ENCODE data around the gene USHBP1. TPM values are rescaled to one million over a fixed set of nuclear protein-coding genes. Genes with fewer than 3 reads are reported as not detected.

The USHBP1 gene
- total and polyA plus RNA-seq, 2 of the 13 experiments (the other 11 are each of a cell fraction or from before 2014, with no cell fraction given), result 0.15 to 1.5 TPM

DNA sequence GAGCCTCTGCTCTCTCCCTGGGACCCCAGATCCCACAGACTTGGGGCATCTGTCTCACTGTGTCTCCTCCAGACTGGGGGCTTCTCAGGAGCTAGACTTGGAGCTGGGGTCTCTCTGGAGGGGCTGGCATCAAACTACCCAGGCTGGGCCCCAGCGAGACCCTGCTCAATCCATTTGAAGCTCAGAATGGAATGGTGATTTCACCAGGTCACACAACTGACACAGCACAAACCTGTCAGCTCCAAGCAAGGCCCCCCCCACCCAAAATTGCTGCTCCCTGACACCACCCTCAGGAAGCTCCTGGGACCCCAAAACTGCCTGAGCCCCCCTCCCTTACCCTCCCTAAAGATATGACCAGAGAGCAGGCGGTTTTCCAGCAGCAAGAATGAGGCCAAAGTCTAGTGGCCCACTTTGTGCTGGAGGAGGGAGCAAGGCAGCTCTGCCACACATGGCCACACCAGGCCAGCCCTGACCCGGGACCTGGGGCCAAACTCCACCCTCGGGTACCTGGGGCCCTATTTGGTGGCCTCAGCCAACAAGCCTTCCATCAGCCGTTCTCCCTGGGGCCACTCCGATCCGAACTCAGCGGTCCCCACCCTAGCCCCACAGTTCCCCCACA, 21.2 kb downstream of the USHBP1 start (continued):
- no peak for TF ChIP-seq LCORL (IDR thresholded peaks at IDR 0.05)
- peak; percentile 8; the same call in 1 of the 2 replicates for TF ChIP-seq LCORL (CRISPR knock-in tag; IDR thresholded peaks at IDR 0.05)
- no peak for TF ChIP-seq RFX1 (IDR thresholded peaks at IDR 0.05)
- no peak for TF ChIP-seq CEBPG (CRISPR knock-in tag; IDR thresholded peaks at IDR 0.05)
- no peak for TF ChIP-seq TMF1 (CRISPR knock-in tag; IDR thresholded peaks at IDR 0.05; ENCODE audit: low read depth)
- no peak for TF ChIP-seq PHF21A (CRISPR knock-in tag; IDR thresholded peaks at IDR 0.05)
- TF ChIP-seq ZNF225 (CRISPR knock-in tag; IDR thresholded peaks at IDR 0.05), result no peak
- TF ChIP-seq SPEN (CRISPR knock-in tag; IDR thresholded peaks at IDR 0.05; ENCODE audit: low read depth), result no peak
- 0 out of 2 replicates have a peak, but pooled peaks have one; percentile 67 for TF ChIP-seq THAP7 (CRISPR knock-in tag; IDR thresholded peaks at IDR 0.05)
- TF ChIP-seq, protein P1, sequence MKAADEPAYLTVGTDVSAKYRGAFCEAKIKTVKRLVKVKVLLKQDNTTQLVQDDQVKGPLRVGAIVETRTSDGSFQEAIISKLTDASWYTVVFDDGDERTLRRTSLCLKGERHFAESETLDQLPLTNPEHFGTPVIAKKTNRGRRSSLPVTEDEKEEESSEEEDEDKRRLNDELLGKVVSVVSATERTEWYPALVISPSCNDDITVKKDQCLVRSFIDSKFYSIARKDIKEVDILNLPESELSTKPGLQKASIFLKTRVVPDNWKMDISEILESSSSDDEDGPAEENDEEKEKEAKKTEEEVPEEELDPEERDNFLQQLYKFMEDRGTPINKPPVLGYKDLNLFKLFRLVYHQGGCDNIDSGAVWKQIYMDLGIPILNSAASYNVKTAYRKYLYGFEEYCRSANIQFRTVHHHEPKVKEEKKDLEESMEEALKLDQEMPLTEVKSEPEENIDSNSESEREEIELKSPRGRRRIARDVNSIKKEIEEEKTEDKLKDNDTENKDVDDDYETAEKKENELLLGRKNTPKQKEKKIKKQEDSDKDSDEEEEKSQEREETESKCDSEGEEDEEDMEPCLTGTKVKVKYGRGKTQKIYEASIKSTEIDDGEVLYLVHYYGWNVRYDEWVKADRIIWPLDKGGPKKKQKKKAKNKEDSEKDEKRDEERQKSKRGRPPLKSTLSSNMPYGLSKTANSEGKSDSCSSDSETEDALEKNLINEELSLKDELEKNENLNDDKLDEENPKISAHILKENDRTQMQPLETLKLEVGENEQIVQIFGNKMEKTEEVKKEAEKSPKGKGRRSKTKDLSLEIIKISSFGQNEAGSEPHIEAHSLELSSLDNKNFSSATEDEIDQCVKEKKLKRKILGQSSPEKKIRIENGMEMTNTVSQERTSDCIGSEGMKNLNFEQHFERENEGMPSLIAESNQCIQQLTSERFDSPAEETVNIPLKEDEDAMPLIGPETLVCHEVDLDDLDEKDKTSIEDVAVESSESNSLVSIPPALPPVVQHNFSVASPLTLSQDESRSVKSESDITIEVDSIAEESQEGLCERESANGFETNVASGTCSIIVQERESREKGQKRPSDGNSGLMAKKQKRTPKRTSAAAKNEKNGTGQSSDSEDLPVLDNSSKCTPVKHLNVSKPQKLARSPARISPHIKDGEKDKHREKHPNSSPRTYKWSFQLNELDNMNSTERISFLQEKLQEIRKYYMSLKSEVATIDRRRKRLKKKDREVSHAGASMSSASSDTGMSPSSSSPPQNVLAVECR (CRISPR knock-in tag; IDR thresholded peaks at IDR 0.05; ENCODE audit: borderline replicate concordance), result 0 out of 2 replicates have a peak, but pooled peaks have one; percentile 4
- no peak; the same call in 1 of the 2 replicates for TF ChIP-seq ZNF616 (CRISPR knock-in tag; IDR thresholded peaks at IDR 0.05; ENCODE audit: low read depth)
- TF ChIP-seq ISL2 (CRISPR knock-in tag; IDR thresholded peaks at IDR 0.05), result no peak
- TF ChIP-seq PRMT3 (CRISPR knock-in tag; IDR thresholded peaks at IDR 0.05; ENCODE audit: borderline replicate concordance, low read depth), result no peak
- TF ChIP-seq ZNF263 (CRISPR knock-in tag; IDR thresholded peaks at IDR 0.05), result peak; percentile 56; the same call in 1 of the 2 replicates
- TF ChIP-seq, protein P2, sequence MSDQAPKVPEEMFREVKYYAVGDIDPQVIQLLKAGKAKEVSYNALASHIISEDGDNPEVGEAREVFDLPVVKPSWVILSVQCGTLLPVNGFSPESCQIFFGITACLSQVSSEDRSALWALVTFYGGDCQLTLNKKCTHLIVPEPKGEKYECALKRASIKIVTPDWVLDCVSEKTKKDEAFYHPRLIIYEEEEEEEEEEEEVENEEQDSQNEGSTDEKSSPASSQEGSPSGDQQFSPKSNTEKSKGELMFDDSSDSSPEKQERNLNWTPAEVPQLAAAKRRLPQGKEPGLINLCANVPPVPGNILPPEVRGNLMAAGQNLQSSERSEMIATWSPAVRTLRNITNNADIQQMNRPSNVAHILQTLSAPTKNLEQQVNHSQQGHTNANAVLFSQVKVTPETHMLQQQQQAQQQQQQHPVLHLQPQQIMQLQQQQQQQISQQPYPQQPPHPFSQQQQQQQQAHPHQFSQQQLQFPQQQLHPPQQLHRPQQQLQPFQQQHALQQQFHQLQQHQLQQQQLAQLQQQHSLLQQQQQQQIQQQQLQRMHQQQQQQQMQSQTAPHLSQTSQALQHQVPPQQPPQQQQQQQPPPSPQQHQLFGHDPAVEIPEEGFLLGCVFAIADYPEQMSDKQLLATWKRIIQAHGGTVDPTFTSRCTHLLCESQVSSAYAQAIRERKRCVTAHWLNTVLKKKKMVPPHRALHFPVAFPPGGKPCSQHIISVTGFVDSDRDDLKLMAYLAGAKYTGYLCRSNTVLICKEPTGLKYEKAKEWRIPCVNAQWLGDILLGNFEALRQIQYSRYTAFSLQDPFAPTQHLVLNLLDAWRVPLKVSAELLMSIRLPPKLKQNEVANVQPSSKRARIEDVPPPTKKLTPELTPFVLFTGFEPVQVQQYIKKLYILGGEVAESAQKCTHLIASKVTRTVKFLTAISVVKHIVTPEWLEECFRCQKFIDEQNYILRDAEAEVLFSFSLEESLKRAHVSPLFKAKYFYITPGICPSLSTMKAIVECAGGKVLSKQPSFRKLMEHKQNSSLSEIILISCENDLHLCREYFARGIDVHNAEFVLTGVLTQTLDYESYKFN (CRISPR knock-in tag; conservative IDR thresholded peaks at IDR 0.05), result peak; percentile 41
- no peak for TF ChIP-seq NR3C1 (CRISPR knock-in tag; IDR thresholded peaks at IDR 0.05)
- TF ChIP-seq ZFY (CRISPR knock-in tag; IDR thresholded peaks at IDR 0.05), result peak; percentile 58
- no peak for TF ChIP-seq ZNF777 (CRISPR knock-in tag; IDR thresholded peaks at IDR 0.05)
- TF ChIP-seq REXO4 (CRISPR knock-in tag; IDR thresholded peaks at IDR 0.05; ENCODE audit: borderline replicate concordance), result no peak
- no peak for TF ChIP-seq LBX2 (CRISPR knock-in tag; IDR thresholded peaks at IDR 0.05; ENCODE audit: borderline replicate concordance)
- no peak for TF ChIP-seq PCBP1 (IDR thresholded peaks at IDR 0.05; ENCODE audit: borderline replicate concordance, low read depth, low read length)
- no peak for TF ChIP-seq SP140L (CRISPR knock-in tag; IDR thresholded peaks at IDR 0.05; ENCODE audit: borderline replicate concordance)
- no peak for TF ChIP-seq ZNF331 (CRISPR knock-in tag; IDR thresholded peaks at IDR 0.05)
- TF ChIP-seq BCL6 (CRISPR knock-in tag; IDR thresholded peaks at IDR 0.05), result 0 out of 2 replicates have a peak, but pooled peaks have one; percentile 17

All from HepG2 (cell line).